ENCODE data around the gene NFU1. TPM values are rescaled to one million over a fixed set of nuclear protein-coding genes. Genes with fewer than 3 reads are reported as not detected.

NFU1 gene
- total and polyA plus RNA-seq, 2 of the 13 experiments (the other 11 are each of a cell fraction or from before 2014, with no cell fraction given): 39.1 to 84.0 TPM

GRCh38 chr2:69387770-69388481, 49.3 kb downstream of the NFU1 start (continued):
- no peak for TF ChIP-seq BCL3 (CRISPR knock-in tag; IDR thresholded peaks at IDR 0.05)
- TF ChIP-seq ZNF576 (CRISPR knock-in tag; IDR thresholded peaks at IDR 0.05): no peak
- TF ChIP-seq ARID5B (CRISPR knock-in tag; IDR thresholded peaks at IDR 0.05): no peak
- TF ChIP-seq THAP7 (CRISPR knock-in tag; IDR thresholded peaks at IDR 0.05): no peak
- TF ChIP-seq ZNF546 (CRISPR knock-in tag; conservative IDR thresholded peaks at IDR 0.05): no peak
- TF ChIP-seq RBAK (CRISPR knock-in tag; IDR thresholded peaks at IDR 0.05): no peak
- no peak for TF ChIP-seq ZNF703 (CRISPR knock-in tag; IDR thresholded peaks at IDR 0.05; ENCODE audit: borderline replicate concordance)
- TF ChIP-seq ZNF318 (CRISPR knock-in tag; IDR thresholded peaks at IDR 0.05): no peak
- TF ChIP-seq KLF15 (CRISPR knock-in tag; IDR thresholded peaks at IDR 0.05; ENCODE audit: borderline replicate concordance): no peak
- no peak for TF ChIP-seq ZNF329 (CRISPR knock-in tag; IDR thresholded peaks at IDR 0.05; ENCODE audit: low read depth)

Data from HepG2 (cell line).